Activated CD8-positive, alpha-beta T cell treated with anti-CD3 and anti-CD28 coated beads for 36 hours (primary cell): ENCODE results near the gene ACSF3. TPM values are rescaled to one million over a fixed set of nuclear protein-coding genes. Genes with fewer than 3 reads are reported as not detected.

Experiments used
- ATAC-seq: fragments of 200-7000 bp; cut with Tn5 transposase; one replicate; pipeline ENCODE4 v1.10.0; 2021; ENCODE audit warnings: mild to moderate bottlenecking, moderate library complexity
- CTCF ChIA-PET: fragments of 350-600 bp; sonication (Branson Sonifier 250); formaldehyde crosslinking; loops from one replicate; lab custom pipeline; 2021; ENCODE audit warnings: antibody characterized with exemption; lab: Charles Lee
- POLR2A ChIA-PET: fragments of 350-600 bp; sonication (Branson Sonifier 250); formaldehyde crosslinking; loops from one replicate; lab custom pipeline; 2021; ENCODE audit warnings: antibody characterized with exemption; lab: Charles Lee
- DNase-seq: peaks from one replicate; pipeline ENCODE4 v3.0.0-alpha.2; 2020
- H3K27ac Mint-ChIP-seq: one replicate; pipeline ENCODE4 v1.8.0; 2021; ENCODE audit warnings: mild to moderate bottlenecking, mixed read lengths
- H3K27me3 Mint-ChIP-seq: one replicate; pipeline ENCODE4 v1.8.0; 2021; ENCODE audit warnings: mixed read lengths
- H3K36me3 Mint-ChIP-seq: one replicate; pipeline ENCODE4 v1.8.0; 2021; ENCODE audit warnings: low read depth, mixed read lengths
- H3K4me1 Mint-ChIP-seq: one replicate; pipeline ENCODE4 v1.8.0; 2021; ENCODE audit warnings: low read depth, mixed read lengths
- H3K4me3 Mint-ChIP-seq: one replicate; pipeline ENCODE4 v1.8.0; 2021; ENCODE audit warnings: mild to moderate bottlenecking, moderate library complexity, mixed read lengths
- H3K9me3 Mint-ChIP-seq: one replicate; pipeline ENCODE4 v1.8.0; 2021; ENCODE audit warnings: mixed read lengths
- CTCF ChIP-seq: fragments of 200-600 bp; IDR thresholded peaks from one replicate; pipeline ENCODE4 v1.8.0; 2022; ENCODE audit warnings: antibody characterized with exemption, mild to moderate bottlenecking
- intact Hi-C: fragments of 100-400 bp; cut with micrococcal nuclease; formaldehyde crosslinking; loops from one replicate; pipeline ENCODE4 v1.10.0; 2022
- total RNA-seq, 2 experiments: library from RNA; stranded (reverse); gene quantifications; one replicate each; pipeline ENCODE4 v1.2.3, GENCODE V29; 2021

ACSF3 gene
- total RNA-seq, 2 experiments from 2014 or later = 44.6 to 45.9 TPM

GRCh38 chr16:89114159-89114981 is 20.7 kb downstream of the ACSF3 start:
- POLR2A ChIA-PET = interaction anchor here (0.6 to 3.2 kb wide), 6 partner anchors 12 to 40 kb away, joined by 3 to 20 read pairs (median 4); partner anchors contain the start of gene ACSF3
- TF ChIP-seq CTCF = no peak
- H3K4me1 Mint-ChIP-seq = peaks cover 28% of the 10 kb centered on the region
- no peaks in the 10 kb centered on the region for H3K9me3 Mint-ChIP-seq
- CTCF ChIA-PET = no interaction called here
- peak; percentile 22 for ATAC-seq
- no peaks in the 10 kb centered on the region for H3K27me3 Mint-ChIP-seq
- H3K4me3 Mint-ChIP-seq = peak overlapping the region; percentile 66
- peaks cover 27% of the 10 kb centered on the region for H3K36me3 Mint-ChIP-seq
- peak; percentile 55 for DNase-seq
- intact Hi-C loops = no loop called here
- H3K27ac Mint-ChIP-seq = peak overlapping the region; percentile 91

- H3K36me3 Mint-ChIP-seq = peaks cover 27% of the 10 kb centered on the region
- no peak for TF ChIP-seq CTCF
- intact Hi-C loops = loop anchor here (1.0 kb wide), 1 partner anchor 18 kb away; no protein-coding TSS in a partner anchor
- DNase-seq (peak; percentile 94), ATAC-seq (peak; percentile 90)
- peak overlapping the region; percentile 66 for H3K4me3 Mint-ChIP-seq
- H3K27me3 Mint-ChIP-seq = no peaks in the 10 kb centered on the region
- POLR2A ChIA-PET = interaction anchor here (0.6 to 3.2 kb wide), 7 partner anchors 10 to 40 kb away, joined by 3 to 20 read pairs (median 4); partner anchors contain the start of gene ACSF3
- CTCF ChIA-PET = interaction anchor here (0.8 kb wide), 1 partner anchor 13 kb away, joined by 3 read pairs; no protein-coding TSS in a partner anchor
- no peaks in the 10 kb centered on the region for H3K9me3 Mint-ChIP-seq
- peaks cover 28% of the 10 kb centered on the region for H3K4me1 Mint-ChIP-seq
- H3K27ac Mint-ChIP-seq = peak overlapping the region; percentile 91
Observed at GRCh38 chr16:89115216-89115861, 21.7 kb downstream of the ACSF3 start.

GRCh38 chr16:89116341-89117226 is 22.9 kb downstream of the ACSF3 start:
- DNase-seq = no peak
- H3K4me3 Mint-ChIP-seq = no peak overlapping the region
- ATAC-seq = no peak
- H3K27ac Mint-ChIP-seq = peak overlapping the region; percentile 91
- H3K4me1 Mint-ChIP-seq = peaks cover 28% of the 10 kb centered on the region
- intact Hi-C loops = no loop called here
- no peak for TF ChIP-seq CTCF
- ChIA-PET POLR2A (interaction anchor here (0.9 to 3.2 kb wide), 6 partner anchors 11 to 24 kb away, joined by 3 to 20 read pairs (median 4); partner anchors contain the start of gene ACSF3), CTCF (no interaction called here)
- no peaks in the 10 kb centered on the region for H3K27me3 Mint-ChIP-seq
- H3K36me3 Mint-ChIP-seq = peaks cover 27% of the 10 kb centered on the region
- no peaks in the 10 kb centered on the region for H3K9me3 Mint-ChIP-seq

GRCh38 chr16:89117227-89117974 is 23.7 kb downstream of the ACSF3 start:
- Mint-ChIP-seq H3K27me3 (no peaks in the 10 kb centered on the region), H3K27ac (no peak overlapping the region), H3K9me3 (no peaks in the 10 kb centered on the region), H3K36me3 (peaks cover 27% of the 10 kb centered on the region), H3K4me1 (peaks cover 31% of the 10 kb centered on the region), H3K4me3 (no peak overlapping the region)
- DNase-seq (no peak), ATAC-seq (no peak)
- CTCF ChIA-PET = no interaction called here
- POLR2A ChIA-PET = interaction anchor here (0.7 to 1.2 kb wide), 3 partner anchors 8 to 39 kb away, joined by 3 to 4 read pairs (median 3); no protein-coding TSS in a partner anchor
- intact Hi-C loops = no loop called here
- no peak for TF ChIP-seq CTCF
